ENCODE results near the gene MAFG. TPM values are rescaled to one million over a fixed set of nuclear protein-coding genes. Genes with fewer than 3 reads are reported as not detected.

The MAFG gene
- total and polyA plus RNA-seq, 2 of the 13 experiments (the other 11 are each of a cell fraction or from before 2014, with no cell fraction given), result 14.5 to 20.0 TPM

DNA sequence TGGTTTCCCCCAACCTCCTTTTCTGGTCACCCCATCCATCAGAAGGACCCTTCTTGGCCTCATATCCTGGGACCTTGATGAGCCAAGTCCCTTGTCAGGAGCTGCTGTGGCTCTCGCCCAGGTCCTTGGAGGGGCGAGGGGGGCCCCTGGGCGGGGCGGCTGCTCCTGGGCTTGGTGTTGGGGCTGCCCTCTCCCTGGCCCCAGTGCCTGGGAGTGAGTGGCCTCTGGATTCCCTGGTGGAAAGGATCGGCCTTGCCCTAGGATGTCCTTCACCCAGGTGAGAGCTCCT is 39.7 kb upstream of the MAFG start (continued):
- TF ChIP-seq TBL1XR1 (IDR thresholded peaks at IDR 0.05; ENCODE audit: borderline replicate concordance, low read length, partially characterized antibody), result peak; percentile 8
- TF ChIP-seq ZNF615 (CRISPR knock-in tag; IDR thresholded peaks at IDR 0.05; ENCODE audit: borderline replicate concordance), result no peak; the same call in 1 of the 2 replicates
- TF ChIP-seq MIXL1 (CRISPR knock-in tag; IDR thresholded peaks at IDR 0.05), result no peak
- TF ChIP-seq ZSCAN20 (CRISPR knock-in tag; IDR thresholded peaks at IDR 0.05; ENCODE audit: borderline replicate concordance), result no peak
- no peak for TF ChIP-seq ZNF567 (CRISPR knock-in tag; IDR thresholded peaks at IDR 0.05; ENCODE audit: borderline replicate concordance)
- TF ChIP-seq CHD4 (IDR thresholded peaks at IDR 0.05; ENCODE audit: borderline replicate concordance, low read length), result no peak
- TF ChIP-seq IRX3 (CRISPR knock-in tag; IDR thresholded peaks at IDR 0.05; ENCODE audit: borderline replicate concordance, low read depth), result peak; percentile 39; the same call in 1 of the 2 replicates
- TF ChIP-seq POLR2G (IDR thresholded peaks at IDR 0.05; ENCODE audit: low read depth, low read length), result peak; percentile 12
- TF ChIP-seq, protein P1, sequence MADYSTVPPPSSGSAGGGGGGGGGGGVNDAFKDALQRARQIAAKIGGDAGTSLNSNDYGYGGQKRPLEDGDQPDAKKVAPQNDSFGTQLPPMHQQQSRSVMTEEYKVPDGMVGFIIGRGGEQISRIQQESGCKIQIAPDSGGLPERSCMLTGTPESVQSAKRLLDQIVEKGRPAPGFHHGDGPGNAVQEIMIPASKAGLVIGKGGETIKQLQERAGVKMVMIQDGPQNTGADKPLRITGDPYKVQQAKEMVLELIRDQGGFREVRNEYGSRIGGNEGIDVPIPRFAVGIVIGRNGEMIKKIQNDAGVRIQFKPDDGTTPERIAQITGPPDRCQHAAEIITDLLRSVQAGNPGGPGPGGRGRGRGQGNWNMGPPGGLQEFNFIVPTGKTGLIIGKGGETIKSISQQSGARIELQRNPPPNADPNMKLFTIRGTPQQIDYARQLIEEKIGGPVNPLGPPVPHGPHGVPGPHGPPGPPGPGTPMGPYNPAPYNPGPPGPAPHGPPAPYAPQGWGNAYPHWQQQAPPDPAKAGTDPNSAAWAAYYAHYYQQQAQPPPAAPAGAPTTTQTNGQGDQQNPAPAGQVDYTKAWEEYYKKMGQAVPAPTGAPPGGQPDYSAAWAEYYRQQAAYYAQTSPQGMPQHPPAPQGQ (CRISPR knock-in tag; IDR thresholded peaks at IDR 0.05; ENCODE audit: borderline replicate concordance), result peak; percentile 1; the same call in 1 of the 2 replicates
- TF ChIP-seq ZBTB7B (CRISPR knock-in tag; IDR thresholded peaks at IDR 0.05), result no peak; the same call in 1 of the 2 replicates
- TF ChIP-seq GZF1 (CRISPR knock-in tag; IDR thresholded peaks at IDR 0.05), result 0 out of 2 replicates have a peak, but pooled peaks have one; percentile 19
- TF ChIP-seq, protein P2, sequence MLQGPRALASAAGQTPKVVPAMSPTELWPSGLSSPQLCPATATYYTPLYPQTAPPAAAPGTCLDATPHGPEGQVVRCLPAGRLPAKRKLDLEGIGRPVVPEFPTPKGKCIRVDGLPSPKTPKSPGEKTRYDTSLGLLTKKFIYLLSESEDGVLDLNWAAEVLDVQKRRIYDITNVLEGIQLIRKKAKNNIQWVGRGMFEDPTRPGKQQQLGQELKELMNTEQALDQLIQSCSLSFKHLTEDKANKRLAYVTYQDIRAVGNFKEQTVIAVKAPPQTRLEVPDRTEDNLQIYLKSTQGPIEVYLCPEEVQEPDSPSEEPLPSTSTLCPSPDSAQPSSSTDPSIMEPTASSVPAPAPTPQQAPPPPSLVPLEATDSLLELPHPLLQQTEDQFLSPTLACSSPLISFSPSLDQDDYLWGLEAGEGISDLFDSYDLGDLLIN (CRISPR knock-in tag; IDR thresholded peaks at IDR 0.05; ENCODE audit: borderline replicate concordance), result no peak
- TF ChIP-seq ZNF720 (CRISPR knock-in tag; IDR thresholded peaks at IDR 0.05), result no peak
- no peak for TF ChIP-seq TAF15 (IDR thresholded peaks at IDR 0.05; ENCODE audit: low read depth, low read length, poor library complexity, severe bottlenecking)
- TF ChIP-seq, protein P3, sequence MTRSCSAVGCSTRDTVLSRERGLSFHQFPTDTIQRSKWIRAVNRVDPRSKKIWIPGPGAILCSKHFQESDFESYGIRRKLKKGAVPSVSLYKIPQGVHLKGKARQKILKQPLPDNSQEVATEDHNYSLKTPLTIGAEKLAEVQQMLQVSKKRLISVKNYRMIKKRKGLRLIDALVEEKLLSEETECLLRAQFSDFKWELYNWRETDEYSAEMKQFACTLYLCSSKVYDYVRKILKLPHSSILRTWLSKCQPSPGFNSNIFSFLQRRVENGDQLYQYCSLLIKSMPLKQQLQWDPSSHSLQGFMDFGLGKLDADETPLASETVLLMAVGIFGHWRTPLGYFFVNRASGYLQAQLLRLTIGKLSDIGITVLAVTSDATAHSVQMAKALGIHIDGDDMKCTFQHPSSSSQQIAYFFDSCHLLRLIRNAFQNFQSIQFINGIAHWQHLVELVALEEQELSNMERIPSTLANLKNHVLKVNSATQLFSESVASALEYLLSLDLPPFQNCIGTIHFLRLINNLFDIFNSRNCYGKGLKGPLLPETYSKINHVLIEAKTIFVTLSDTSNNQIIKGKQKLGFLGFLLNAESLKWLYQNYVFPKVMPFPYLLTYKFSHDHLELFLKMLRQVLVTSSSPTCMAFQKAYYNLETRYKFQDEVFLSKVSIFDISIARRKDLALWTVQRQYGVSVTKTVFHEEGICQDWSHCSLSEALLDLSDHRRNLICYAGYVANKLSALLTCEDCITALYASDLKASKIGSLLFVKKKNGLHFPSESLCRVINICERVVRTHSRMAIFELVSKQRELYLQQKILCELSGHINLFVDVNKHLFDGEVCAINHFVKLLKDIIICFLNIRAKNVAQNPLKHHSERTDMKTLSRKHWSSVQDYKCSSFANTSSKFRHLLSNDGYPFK (CRISPR knock-in tag; IDR thresholded peaks at IDR 0.05; ENCODE audit: borderline replicate concordance), result peak; percentile 74; the same call in 1 of the 2 replicates
- TF ChIP-seq KLF9 (CRISPR knock-in tag; IDR thresholded peaks at IDR 0.05; ENCODE audit: low read depth), result no peak
- no peak for TF ChIP-seq ZNF446 (CRISPR knock-in tag; IDR thresholded peaks at IDR 0.05)
- TF ChIP-seq ZNF430 (CRISPR knock-in tag; IDR thresholded peaks at IDR 0.05), result no peak
- TF ChIP-seq ZNF782 (CRISPR knock-in tag; IDR thresholded peaks at IDR 0.05; ENCODE audit: borderline replicate concordance), result no peak
- peak; percentile 13; the same call in 1 of the 2 replicates for TF ChIP-seq ZSCAN30 (CRISPR knock-in tag; IDR thresholded peaks at IDR 0.05)
- TF ChIP-seq, protein P4, sequence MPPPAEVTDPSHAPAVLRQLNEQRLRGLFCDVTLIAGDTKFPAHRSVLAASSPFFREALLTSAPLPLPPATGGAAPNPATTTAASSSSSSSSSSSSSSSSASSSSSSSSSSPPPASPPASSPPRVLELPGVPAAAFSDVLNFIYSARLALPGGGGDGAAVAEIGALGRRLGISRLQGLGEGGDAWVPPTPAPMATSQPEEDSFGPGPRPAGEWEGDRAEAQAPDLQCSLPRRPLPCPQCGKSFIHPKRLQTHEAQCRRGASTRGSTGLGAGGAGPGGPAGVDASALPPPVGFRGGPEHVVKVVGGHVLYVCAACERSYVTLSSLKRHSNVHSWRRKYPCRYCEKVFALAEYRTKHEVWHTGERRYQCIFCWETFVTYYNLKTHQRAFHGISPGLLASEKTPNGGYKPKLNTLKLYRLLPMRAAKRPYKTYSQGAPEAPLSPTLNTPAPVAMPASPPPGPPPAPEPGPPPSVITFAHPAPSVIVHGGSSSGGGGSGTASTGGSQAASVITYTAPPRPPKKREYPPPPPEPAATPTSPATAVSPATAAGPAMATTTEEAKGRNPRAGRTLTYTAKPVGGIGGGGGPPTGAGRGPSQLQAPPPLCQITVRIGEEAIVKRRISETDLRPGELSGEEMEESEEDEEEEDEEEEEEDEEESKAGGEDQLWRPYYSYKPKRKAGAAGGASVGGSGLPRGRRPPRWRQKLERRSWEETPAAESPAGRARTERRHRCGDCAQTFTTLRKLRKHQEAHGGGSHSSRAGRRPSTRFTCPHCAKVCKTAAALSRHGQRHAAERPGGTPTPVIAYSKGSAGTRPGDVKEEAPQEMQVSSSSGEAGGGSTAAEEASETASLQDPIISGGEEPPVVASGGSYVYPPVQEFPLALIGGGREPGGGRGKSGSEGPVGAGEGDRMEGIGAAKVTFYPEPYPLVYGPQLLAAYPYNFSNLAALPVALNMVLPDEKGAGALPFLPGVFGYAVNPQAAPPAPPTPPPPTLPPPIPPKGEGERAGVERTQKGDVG (CRISPR knock-in tag; IDR thresholded peaks at IDR 0.05; ENCODE audit: borderline replicate concordance), result no peak
- TF ChIP-seq TARDBP (CRISPR knock-in tag; IDR thresholded peaks at IDR 0.05), result no peak

Data from HepG2 (cell line).